ENCODE results near the gene MAP7.

MAP7 gene

GRCh38 chr6:136566007-136566487 is 15.8 kb upstream of the MAP7 start:
- CTCF ChIA-PET: interaction anchor here (1.2 to 2.0 kb wide), 4 partner anchors 10 to 22 kb away, joined by 3 to 8 read pairs (median 4); partner anchors contain the start of gene MAP7
- POLR2A ChIA-PET: no interaction called here
- DNase-seq (ENCODE audit: extremely low spot score): no peak
- TF ChIP-seq CTCF (IDR thresholded peaks at IDR 0.05; ENCODE audit: control extremely low read depth, extremely low read depth, low read depth, missing control alignments): no peak

GRCh38 chr6:136564180-136564579 is 14.0 kb upstream of the MAP7 start:
- no peak for TF ChIP-seq CTCF (IDR thresholded peaks at IDR 0.05; ENCODE audit: control extremely low read depth, extremely low read depth, low read depth, missing control alignments)
- no peak for DNase-seq (ENCODE audit: extremely low spot score)
- ChIA-PET CTCF (interaction anchor here (1.1 to 1.9 kb wide), 6 partner anchors 8 to 338 kb away, joined by 3 to 5 read pairs (median 4); partner anchors contain the start of gene MAP7), POLR2A (no interaction called here)

GRCh38 chr6:136563386-136564152 is 13.3 kb upstream of the MAP7 start:
- DNase-seq (ENCODE audit: extremely low spot score): no peak
- POLR2A ChIA-PET: no interaction called here
- CTCF ChIA-PET: interaction anchor here (1.1 to 2.9 kb wide), 9 partner anchors 10 to 337 kb away, joined by 3 to 6 read pairs (median 4); partner anchors contain the start of genes MAP3K5 and MAP7
- TF ChIP-seq CTCF (IDR thresholded peaks at IDR 0.05; ENCODE audit: control extremely low read depth, extremely low read depth, low read depth, missing control alignments): no peak

- POLR2A ChIA-PET: no interaction called here
These were observed 12.0 kb upstream of the MAP7 start for GRCh38 chr6:136562211-136562610.

GRCh38 chr6:136553166-136553787 is 3.1 kb upstream of the MAP7 start:
- CTCF ChIA-PET: interaction anchor here (1.9 kb wide), 1 partner anchor 9 kb away, joined by 5 read pairs; no protein-coding TSS in a partner anchor
- POLR2A ChIA-PET: no interaction called here
- TF ChIP-seq CTCF (IDR thresholded peaks at IDR 0.05; ENCODE audit: control extremely low read depth, extremely low read depth, low read depth, missing control alignments): no peak
- no peak for DNase-seq (ENCODE audit: extremely low spot score)

More at GRCh38 chr6:136562211-136562610, 12.0 kb upstream of the MAP7 start:
- CTCF ChIA-PET: interaction anchor here (1.1 to 2.9 kb wide), 6 partner anchors 8 to 246 kb away, joined by 3 to 8 read pairs (median 4); partner anchors contain the start of genes MAP3K5 and MAP7
- no peak for TF ChIP-seq CTCF (IDR thresholded peaks at IDR 0.05; ENCODE audit: control extremely low read depth, extremely low read depth, low read depth, missing control alignments)
- no peak for DNase-seq (ENCODE audit: extremely low spot score)

- TF ChIP-seq CTCF (IDR thresholded peaks at IDR 0.05; ENCODE audit: control extremely low read depth, extremely low read depth, low read depth, missing control alignments): no peak
- POLR2A ChIA-PET: no interaction called here
- CTCF ChIA-PET: interaction anchor here (1.0 to 1.4 kb wide), 3 partner anchors 13 to 22 kb away, joined by 3 to 4 read pairs (median 3); no protein-coding TSS in a partner anchor
- no peak for DNase-seq (ENCODE audit: extremely low spot score)
These were observed 1.8 kb upstream of the MAP7 start for GRCh38 chr6:136552054-136552453.
